BLaER1 treated with 17β-estradiol and CSF1 and Interleukin-3, amounts not matched to agents 10 nM and 100 nM (cell line): ENCODE results near the gene MYH14.
"Not testable (repeated sequence)": the region's sequence is repeated elsewhere in the genome, so short reads cannot be mapped to it uniquely, and the experiment has no call there.

Experiments used
- H3K27ac ChIP-seq, 11 experiments: shearing (Covaris generic); formaldehyde crosslinking; 2 replicates each; pipeline ENCODE4 v1.8.1; 2022
- H3K27me3 ChIP-seq, 11 experiments: shearing (Covaris generic); formaldehyde crosslinking; 2 replicates each; pipeline ENCODE4 v1.8.1; 2022
- H3K36me3 ChIP-seq, 11 experiments: shearing (Covaris generic); formaldehyde crosslinking; 2 replicates each; pipeline ENCODE4 v1.8.1; 2022
- H3K4me1 ChIP-seq, 10 experiments: shearing (Covaris generic); formaldehyde crosslinking; 2 replicates each; pipeline ENCODE4 v1.8.1; 2022
- H3K4me2 ChIP-seq, 11 experiments: shearing (Covaris generic); formaldehyde crosslinking; 2 replicates each; pipeline ENCODE4 v1.8.1; 2022
- H3K4me3 ChIP-seq, 10 experiments: shearing (Covaris generic); formaldehyde crosslinking; 2 replicates each; pipeline ENCODE4 v1.8.1; 2022
- H3K9ac ChIP-seq, 11 experiments: shearing (Covaris generic); formaldehyde crosslinking; 2 replicates each; pipeline ENCODE4 v1.8.1; 2022
- H3K9me3 ChIP-seq, 11 experiments: shearing (Covaris generic); formaldehyde crosslinking; replicated peaks in 1 of 11; 2 replicates each; pipeline ENCODE4 v1.8.1; 2022
- H4K20me1 ChIP-seq, 11 experiments: shearing (Covaris generic); formaldehyde crosslinking; 2 replicates each; pipeline ENCODE4 v1.8.1; 2022
- Cebpa-rat ChIP-seq, 11 experiments: shearing (Covaris generic); IDR thresholded peaks; 2 replicates each; pipeline ENCODE4 v1.8.1; 2022

The MYH14 gene

GRCh38 chr19:50340331-50340730 is 136.9 kb downstream of the MYH14 start:
- H3K9me3 ChIP-seq, result peaks cover 20 to 51% (median 44%) of the 10 kb centered on the region in 11 experiments; a peak in 21 of 22 replicates
- H3K9ac ChIP-seq, result no peak overlapping the region
- H3K4me3 ChIP-seq, result no peak overlapping the region; a peak in 1 of 20 replicates
- no peaks in the 10 kb centered on the region; a peak in 1 of 22 replicates for H3K27me3 ChIP-seq
- peaks cover 0 to 7% (median 0%) of the 10 kb centered on the region in 11 experiments; a peak in 1 of 22 replicates for H3K36me3 ChIP-seq
- peaks cover 6 to 46% (median 15%) of the 10 kb centered on the region in 10 experiments; a peak in 18 of 20 replicates for H3K4me1 ChIP-seq
- no peaks in the 10 kb centered on the region for H4K20me1 ChIP-seq
- H3K4me2 ChIP-seq, result peak overlapping the region in 2 of 11 experiments; percentile 67; a peak in 4 of 22 replicates
- 0 out of 22 replicates have a peak overlapping the region, but pooled peaks of 1 of the 11 experiments have one; percentile 20 for H3K27ac ChIP-seq
- no peak for TF ChIP-seq Cebpa-rat (IDR thresholded peaks at IDR 0.05)

GRCh38 chr19:50341091-50341564 is 137.7 kb downstream of the MYH14 start:
- no peak for TF ChIP-seq Cebpa-rat (IDR thresholded peaks at IDR 0.05)
- no peak overlapping the region for H3K9ac ChIP-seq
- no peaks in the 10 kb centered on the region for H4K20me1 ChIP-seq
- no peaks in the 10 kb centered on the region; a peak in 1 of 22 replicates for H3K27me3 ChIP-seq
- H3K27ac ChIP-seq, result peak overlapping the region in 2 of 11 experiments; percentile 38 to 44; a peak in 4 of 22 replicates
- peaks cover 0 to 7% (median 0%) of the 10 kb centered on the region in 11 experiments; a peak in 1 of 22 replicates for H3K36me3 ChIP-seq
- H3K4me3 ChIP-seq, result no peak overlapping the region
- peaks cover 6 to 49% (median 20%) of the 10 kb centered on the region in 10 experiments; a peak in 18 of 20 replicates for H3K4me1 ChIP-seq
- H3K9me3 ChIP-seq, result peaks cover 22 to 59% (median 51%) of the 10 kb centered on the region in 11 experiments; a peak in 21 of 22 replicates
- peak overlapping the region in 5 of 11 experiments; percentile 6 to 67 (median 47); a peak in 8 of 22 replicates for H3K4me2 ChIP-seq

- Histone ChIP-seq H3K9me3 (peaks cover 21 to 56% (median 48%) of the 10 kb centered on the region in 11 experiments; a peak in 21 of 22 replicates), H3K4me1 (peaks cover 33 to 75% (median 56%) of the 10 kb centered on the region in 10 experiments), H3K9ac (peak overlapping the region in 2 of 11 experiments; percentile 8 to 48; a peak in 2 of 22 replicates), H3K36me3 (peaks cover 0 to 7% (median 0%) of the 10 kb centered on the region in 11 experiments; a peak in 1 of 22 replicates), H4K20me1 (no peaks in the 10 kb centered on the region), H3K27ac (peak overlapping the region in 4 of 11 experiments; percentile 3 to 66 (median 29); a peak in 7 of 22 replicates), H3K4me2 (peak overlapping the region; percentile 9 to 85 (median 57); a peak in 19 of 22 replicates), H3K4me3 (peak overlapping the region in 2 of 10 experiments; percentile 3 to 27; a peak in 2 of 20 replicates), H3K27me3 (no peaks in the 10 kb centered on the region)
- TF ChIP-seq Cebpa-rat (IDR thresholded peaks at IDR 0.05), result no peak
Observed at GRCh38 chr19:50344661-50345318, 141.4 kb downstream of the MYH14 start.

- H3K4me3 ChIP-seq, H3K27me3 ChIP-seq, H4K20me1 ChIP-seq, H3K36me3 ChIP-seq: not testable (repeated sequence)
- peaks cover 10 to 35% (median 29%) of the 10 kb centered on the region in 11 experiments; a peak in 20 of 22 replicates for H3K9me3 ChIP-seq
- H3K9ac ChIP-seq, result peak overlapping the region in 3 of 11 experiments; percentile 7 to 43 (median 23); a peak in 3 of 22 replicates
- peak in 8 of 11 experiments; percentile 10 to 78 (median 68); a peak in 12 of 22 replicates for TF ChIP-seq Cebpa-rat (IDR thresholded peaks at IDR 0.05)
- peaks cover 43 to 78% (median 57%) of the 10 kb centered on the region in 10 experiments for H3K4me1 ChIP-seq
- H3K27ac ChIP-seq, result peak overlapping the region in 7 of 11 experiments; percentile 10 to 73 (median 26); a peak in 9 of 22 replicates
- peak overlapping the region; percentile 32 to 81 (median 71) for H3K4me2 ChIP-seq
Observed at GRCh38 chr19:50347089-50347581, 143.7 kb downstream of the MYH14 start.

- Histone ChIP-seq H3K27ac (peak overlapping the region in 2 of 11 experiments; percentile 4 to 6; a peak in 1 of 22 replicates), H3K9me3 (peaks cover 10 to 17% (median 15%) of the 10 kb centered on the region in 11 experiments; a peak in 19 of 22 replicates), H3K4me3 (no peak overlapping the region), H3K4me1 (peaks cover 41 to 70% (median 54%) of the 10 kb centered on the region in 10 experiments), H3K9ac (peak overlapping the region in 1 of 11 experiments; percentile 43; a peak in 2 of 22 replicates), H4K20me1 (no peaks in the 10 kb centered on the region), H3K36me3 (no peaks in the 10 kb centered on the region), H3K27me3 (no peaks in the 10 kb centered on the region), H3K4me2 (peak overlapping the region; percentile 36 to 81 (median 71); a peak in 19 of 22 replicates)
- no peak for TF ChIP-seq Cebpa-rat (IDR thresholded peaks at IDR 0.05)
Observed at GRCh38 chr19:50349277-50350057, 146.0 kb downstream of the MYH14 start.

- no peak overlapping the region for H3K9ac ChIP-seq
- H3K27me3 ChIP-seq, result no peaks in the 10 kb centered on the region
- no peak for TF ChIP-seq Cebpa-rat (IDR thresholded peaks at IDR 0.05)
- H3K36me3 ChIP-seq, result no peaks in the 10 kb centered on the region
- H3K4me1 ChIP-seq, result peaks cover 29 to 50% (median 39%) of the 10 kb centered on the region in 10 experiments
- H3K4me3 ChIP-seq, result no peak overlapping the region
- H3K9me3 ChIP-seq, result no peaks in the 10 kb centered on the region
- H3K27ac ChIP-seq, result no peak overlapping the region
- H4K20me1 ChIP-seq, result no peaks in the 10 kb centered on the region
- no peak overlapping the region for H3K4me2 ChIP-seq
Observed at GRCh38 chr19:50352242-50352641, 148.8 kb downstream of the MYH14 start.

- H3K4me3 ChIP-seq, H3K9ac ChIP-seq, H3K36me3 ChIP-seq, H4K20me1 ChIP-seq, H3K9me3 ChIP-seq, H3K4me2 ChIP-seq, H3K27me3 ChIP-seq, H3K27ac ChIP-seq: not testable (repeated sequence)
- peaks cover 20 to 48% (median 36%) of the 10 kb centered on the region in 10 experiments for H3K4me1 ChIP-seq
Observed at GRCh38 chr19:50353487-50353880, 150.1 kb downstream of the MYH14 start.

- Histone ChIP-seq H3K4me1 (peaks cover 9 to 54% (median 37%) of the 10 kb centered on the region in 10 experiments; a peak in 19 of 20 replicates), H4K20me1 (no peaks in the 10 kb centered on the region), H3K27me3 (no peaks in the 10 kb centered on the region), H3K27ac (no peak overlapping the region; a peak in 1 of 22 replicates), H3K4me3 (peak overlapping the region in 5 of 10 experiments; percentile 48 to 67 (median 60); a peak in 7 of 20 replicates), H3K9me3 (peaks cover 0 to 18% (median 7%) of the 10 kb centered on the region in 11 experiments; a peak in 9 of 22 replicates), H3K9ac (peak overlapping the region in 5 of 11 experiments; percentile 55 to 79 (median 70); a peak in 8 of 22 replicates), H3K36me3 (no peaks in the 10 kb centered on the region; a peak in 1 of 22 replicates), H3K4me2 (peak overlapping the region in 10 of 11 experiments; percentile 72 to 94 (median 86); a peak in 14 of 22 replicates)
- TF ChIP-seq Cebpa-rat (IDR thresholded peaks at IDR 0.05), result no peak
Observed at GRCh38 chr19:50356691-50357177, 153.3 kb downstream of the MYH14 start.
